ENCODE data around the gene TENM3. TPM values are rescaled to one million over a fixed set of nuclear protein-coding genes. Genes with fewer than 3 reads are reported as not detected.

The TENM3 gene
- total and polyA plus RNA-seq, 2 experiments from 2014 or later = 16.1 to 70.9 TPM

DNA sequence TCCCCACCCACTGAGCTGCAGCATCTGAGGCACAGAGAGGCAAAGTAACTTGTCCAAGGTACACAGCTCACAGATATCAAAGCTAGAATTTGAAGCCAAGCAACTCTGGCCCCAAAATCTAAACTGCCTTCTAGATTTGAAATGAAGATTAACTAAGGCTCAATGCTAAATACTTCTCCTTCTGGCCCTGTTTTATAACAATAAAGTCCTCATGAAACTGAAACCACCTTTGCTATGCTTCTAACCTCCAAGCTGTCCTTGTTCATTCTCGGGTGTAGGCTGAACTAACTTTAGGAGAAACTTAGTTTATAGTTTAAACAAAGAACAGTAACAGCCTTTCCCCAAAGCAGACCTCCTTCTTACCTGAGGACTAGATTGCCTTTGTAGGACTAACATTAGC is 580.4 kb downstream of the TENM3 start:
- no peaks in the 10 kb centered on the region for H3K79me2 ChIP-seq
- 81% methylated on average over 1 of the region's 1 CpG for WGBS (ENCODE audit: low lambda C conversion rate, missing lambda C conversion rate)
- H3K36me3 ChIP-seq (replicated peaks; ENCODE audit: insufficient read depth, low read depth) = no peaks in the 10 kb centered on the region
- H2AFZ ChIP-seq = no peak overlapping the region
- H3K4me3 ChIP-seq = no peak overlapping the region
- no peaks in the 10 kb centered on the region for H3K27me3 ChIP-seq
- H3K9me2 ChIP-seq (replicated peaks; ENCODE audit: insufficient read depth) = no peaks in the 10 kb centered on the region
- no peaks in the 10 kb centered on the region for H4K20me1 ChIP-seq (ENCODE audit: insufficient read depth, poor library complexity, severe bottlenecking)
- DNase-seq (ENCODE audit: low spot score) = no peak
- H3K4me2 ChIP-seq = no peak overlapping the region
- H3K9me3 ChIP-seq (ENCODE audit: low read depth) = no peaks in the 10 kb centered on the region
- no peak overlapping the region for H3K27ac ChIP-seq
- H3K4me1 ChIP-seq (ENCODE audit: insufficient read depth) = no peaks in the 10 kb centered on the region
- TF ChIP-seq, protein P1, sequence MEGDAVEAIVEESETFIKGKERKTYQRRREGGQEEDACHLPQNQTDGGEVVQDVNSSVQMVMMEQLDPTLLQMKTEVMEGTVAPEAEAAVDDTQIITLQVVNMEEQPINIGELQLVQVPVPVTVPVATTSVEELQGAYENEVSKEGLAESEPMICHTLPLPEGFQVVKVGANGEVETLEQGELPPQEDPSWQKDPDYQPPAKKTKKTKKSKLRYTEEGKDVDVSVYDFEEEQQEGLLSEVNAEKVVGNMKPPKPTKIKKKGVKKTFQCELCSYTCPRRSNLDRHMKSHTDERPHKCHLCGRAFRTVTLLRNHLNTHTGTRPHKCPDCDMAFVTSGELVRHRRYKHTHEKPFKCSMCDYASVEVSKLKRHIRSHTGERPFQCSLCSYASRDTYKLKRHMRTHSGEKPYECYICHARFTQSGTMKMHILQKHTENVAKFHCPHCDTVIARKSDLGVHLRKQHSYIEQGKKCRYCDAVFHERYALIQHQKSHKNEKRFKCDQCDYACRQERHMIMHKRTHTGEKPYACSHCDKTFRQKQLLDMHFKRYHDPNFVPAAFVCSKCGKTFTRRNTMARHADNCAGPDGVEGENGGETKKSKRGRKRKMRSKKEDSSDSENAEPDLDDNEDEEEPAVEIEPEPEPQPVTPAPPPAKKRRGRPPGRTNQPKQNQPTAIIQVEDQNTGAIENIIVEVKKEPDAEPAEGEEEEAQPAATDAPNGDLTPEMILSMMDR (IDR thresholded peaks at IDR 0.05; ENCODE audit: poor library complexity) = no peak
- TF ChIP-seq EZH2phosphoT487 (IDR thresholded peaks at IDR 0.05; ENCODE audit: low read depth, severe bottlenecking, unreplicated experiment) (no peak), EZH2 (IDR thresholded peaks at IDR 0.05; ENCODE audit: borderline replicate concordance) (no peak)

DNA sequence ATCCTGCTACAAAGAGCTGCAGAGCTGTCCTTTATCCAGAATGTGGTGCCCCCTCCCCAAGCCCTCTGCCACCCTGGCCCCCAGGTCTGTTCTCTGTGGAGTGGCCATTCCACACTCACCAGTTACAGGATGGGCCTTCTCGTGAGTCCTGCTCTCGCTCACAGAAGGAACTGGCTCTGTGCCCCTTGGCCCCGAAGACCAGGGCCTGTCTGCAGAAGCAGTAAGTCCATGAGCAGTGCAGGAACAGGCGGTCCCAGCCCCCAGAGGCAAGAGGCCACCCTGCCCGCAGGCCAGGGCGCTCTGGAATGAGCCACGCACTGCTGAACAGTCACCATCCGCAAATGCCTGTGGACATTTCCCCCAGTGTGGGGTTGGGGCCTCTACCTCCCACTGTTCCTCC is 581.8 kb downstream of the TENM3 start:
- no peak overlapping the region for H2AFZ ChIP-seq
- 94% methylated on average over 8 of the region's 8 CpGs for WGBS (ENCODE audit: low lambda C conversion rate, missing lambda C conversion rate)
- no peaks in the 10 kb centered on the region for H3K9me2 ChIP-seq (replicated peaks; ENCODE audit: insufficient read depth)

DNA sequence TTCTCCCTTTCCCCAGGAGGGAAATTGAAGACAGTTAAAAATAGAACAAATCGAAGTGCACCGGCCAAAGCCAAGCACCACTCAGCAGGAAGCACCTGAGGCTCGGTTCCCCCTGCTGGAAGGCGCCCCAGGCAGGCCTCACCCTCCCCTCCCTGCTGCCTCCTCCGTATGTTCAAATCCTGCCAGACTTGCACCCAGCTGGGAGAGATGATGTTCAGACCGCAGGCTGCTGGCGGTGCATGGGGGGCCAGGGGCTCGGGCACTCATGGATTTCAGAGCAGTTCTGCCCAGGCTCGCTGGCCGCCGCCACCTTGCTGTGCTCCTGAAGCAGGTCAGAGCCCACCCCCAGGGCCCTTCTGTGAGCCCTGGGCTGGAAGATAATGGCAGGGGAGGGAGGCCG is 582.6 kb downstream of the TENM3 start:
- no peak overlapping the region for H3K4me3 ChIP-seq
- no peaks in the 10 kb centered on the region for H4K20me1 ChIP-seq (ENCODE audit: insufficient read depth, poor library complexity, severe bottlenecking)
- H3K36me3 ChIP-seq (replicated peaks; ENCODE audit: insufficient read depth, low read depth) = no peaks in the 10 kb centered on the region
- H3K9me3 ChIP-seq (ENCODE audit: low read depth) = no peaks in the 10 kb centered on the region
- no peak overlapping the region for H3K27ac ChIP-seq
- H3K27me3 ChIP-seq = no peaks in the 10 kb centered on the region
- H3K4me2 ChIP-seq = no peak overlapping the region
- TF ChIP-seq, protein P1 (IDR thresholded peaks at IDR 0.05; ENCODE audit: poor library complexity) = no peak
- TF ChIP-seq EZH2phosphoT487 (IDR thresholded peaks at IDR 0.05; ENCODE audit: low read depth, severe bottlenecking, unreplicated experiment) = no peak
- TF ChIP-seq EZH2 (IDR thresholded peaks at IDR 0.05; ENCODE audit: borderline replicate concordance) = no peak
- no peaks in the 10 kb centered on the region for H3K9me2 ChIP-seq (replicated peaks; ENCODE audit: insufficient read depth)
- WGBS (ENCODE audit: low lambda C conversion rate, missing lambda C conversion rate) = 78% methylated on average over 12 of the region's 12 CpGs
- H3K4me1 ChIP-seq (ENCODE audit: insufficient read depth) = no peaks in the 10 kb centered on the region
- no peak for DNase-seq (ENCODE audit: low spot score)
- H3K79me2 ChIP-seq = no peaks in the 10 kb centered on the region
- no peak overlapping the region for H2AFZ ChIP-seq

More for the DNA sequence above, 581.8 kb downstream of the TENM3 start:
- no peak for DNase-seq (ENCODE audit: low spot score)
- Histone ChIP-seq H3K9me3 (ENCODE audit: low read depth) (no peaks in the 10 kb centered on the region), H3K36me3 (replicated peaks; ENCODE audit: insufficient read depth, low read depth) (no peaks in the 10 kb centered on the region), H3K79me2 (no peaks in the 10 kb centered on the region), H3K4me2 (no peak overlapping the region), H3K27me3 (no peaks in the 10 kb centered on the region), H3K4me1 (ENCODE audit: insufficient read depth) (no peaks in the 10 kb centered on the region), H3K27ac (no peak overlapping the region), H3K4me3 (no peak overlapping the region), H4K20me1 (ENCODE audit: insufficient read depth, poor library complexity, severe bottlenecking) (no peaks in the 10 kb centered on the region)
- TF ChIP-seq EZH2 (IDR thresholded peaks at IDR 0.05; ENCODE audit: borderline replicate concordance) = no peak

DNA sequence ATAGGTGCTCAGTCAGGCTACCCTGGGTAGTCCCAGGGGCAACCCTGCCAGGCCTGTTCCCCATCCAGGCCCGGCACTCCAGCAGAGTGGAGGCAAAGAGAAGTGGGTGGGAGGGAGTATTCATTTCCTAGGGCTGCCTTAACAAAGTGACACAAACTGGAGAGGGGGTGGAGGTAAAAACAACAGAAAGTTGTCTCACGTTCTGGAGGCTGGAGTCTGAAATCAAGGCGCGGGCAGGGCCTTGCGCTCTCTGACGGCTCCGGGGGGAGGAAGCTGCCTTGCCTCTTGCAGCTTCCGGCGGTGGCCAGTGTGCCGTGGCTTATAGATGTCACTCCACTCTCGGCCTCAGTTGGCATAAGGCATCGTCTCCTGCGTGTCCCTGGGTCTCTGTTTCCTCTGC is 583.2 kb downstream of the TENM3 start:
- Histone ChIP-seq H3K4me2 (no peak overlapping the region), H3K9me3 (ENCODE audit: low read depth) (no peaks in the 10 kb centered on the region), H3K9me2 (replicated peaks; ENCODE audit: insufficient read depth) (no peaks in the 10 kb centered on the region), H2AFZ (no peak overlapping the region), H3K27ac (no peak overlapping the region), H3K36me3 (replicated peaks; ENCODE audit: insufficient read depth, low read depth) (no peaks in the 10 kb centered on the region), H3K27me3 (no peaks in the 10 kb centered on the region), H3K79me2 (no peaks in the 10 kb centered on the region), H3K4me3 (no peak overlapping the region), H3K4me1 (ENCODE audit: insufficient read depth) (no peaks in the 10 kb centered on the region), H4K20me1 (ENCODE audit: insufficient read depth, poor library complexity, severe bottlenecking) (no peaks in the 10 kb centered on the region)
- WGBS (ENCODE audit: low lambda C conversion rate, missing lambda C conversion rate) = 79% methylated on average over 13 of the region's 13 CpGs
- DNase-seq (ENCODE audit: low spot score) = no peak
- TF ChIP-seq EZH2 (IDR thresholded peaks at IDR 0.05; ENCODE audit: borderline replicate concordance) (no peak), EZH2phosphoT487 (IDR thresholded peaks at IDR 0.05; ENCODE audit: low read depth, severe bottlenecking, unreplicated experiment) (no peak)
- TF ChIP-seq, protein P1 (IDR thresholded peaks at IDR 0.05; ENCODE audit: poor library complexity) = no peak

All from hepatocyte (in vitro differentiated cells).